ENCODE results near the gene QPCTL.

DNA sequence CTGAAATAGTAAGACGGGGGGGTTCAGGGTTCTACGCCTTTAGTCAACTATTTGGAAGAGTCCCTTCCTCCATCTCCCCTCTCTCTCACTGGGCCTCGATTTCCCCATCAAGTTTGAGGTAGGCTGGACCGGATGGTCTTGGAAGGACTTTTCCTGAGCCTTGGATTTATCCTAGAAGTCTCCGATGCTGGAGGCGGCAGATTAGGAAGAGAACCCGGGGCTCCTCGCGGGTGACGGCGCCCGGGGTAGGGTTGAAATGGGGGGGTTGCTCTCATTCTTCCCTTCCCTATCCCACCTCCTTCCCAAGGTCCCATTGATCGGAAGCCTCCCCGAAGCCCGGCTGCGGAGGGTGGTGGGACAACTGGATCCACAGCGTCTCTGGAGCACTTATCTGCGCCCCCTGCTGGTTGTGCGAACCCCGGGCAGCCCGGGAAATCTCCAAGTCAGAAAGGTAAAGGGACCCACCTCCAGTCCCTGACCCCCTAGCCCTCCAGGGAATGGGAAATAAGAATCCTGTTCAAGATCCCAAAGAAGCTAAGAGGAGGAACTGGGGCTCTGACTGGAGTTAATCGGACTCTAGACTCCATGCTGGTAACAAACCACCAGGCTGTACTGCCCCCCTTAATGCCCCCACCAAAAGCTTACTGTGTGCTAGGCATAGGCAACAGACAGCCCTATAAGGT is 781 bp downstream of the QPCTL start:
- peak; percentile 81 to 96 (median 96) for TF ChIP-seq CTCF (IDR thresholded peaks at IDR 0.05 in 2 of 3, conservative IDR thresholded peaks at IDR 0.05 in 1 of 3; ENCODE audit: control insufficient read depth in 2 of 3, extremely low read depth in 1 of 3, insufficient read depth in 1 of 3, low read depth in 3 of 3, low read length in 3 of 3)
- no peak for TF ChIP-seq TAF1 (IDR thresholded peaks at IDR 0.05; ENCODE audit: borderline replicate concordance, low read depth, low read length)
